GM23338 (cell line): ENCODE data around the gene ARMH1. TPM values are rescaled to one million over a fixed set of nuclear protein-coding genes. Genes with fewer than 3 reads are reported as not detected.

Source experiments
- ATAC-seq: fragments of 200-7000 bp; cut with Tn5 transposase; 3 replicates; pipeline ENCODE4 v1.9.1; 2020
- DNase-seq: peaks from one replicate; pipeline ENCODE4 v3.0.0-alpha.2; 2015; ENCODE audit warnings: low spot score
- H2AFZ ChIP-seq: fragments of 200-600 bp; sonication (generic); 2 replicates; pipeline ENCODE4 v1.8.0; 2016; ENCODE audit warnings: antibody characterized with exemption, mild to moderate bottlenecking, moderate library complexity
- H3F3A ChIP-seq: fragments of 200-600 bp; sonication (generic); replicated peaks from 2 replicates; pipeline ENCODE4 v1.8.0; 2017; ENCODE audit warnings: antibody characterized with exemption, mixed run types, low read depth
- H3K27ac ChIP-seq: fragments of 200-600 bp; sonication (generic); 2 replicates; pipeline ENCODE4 v1.6.1; 2016; ENCODE audit warnings: low read depth
- H3K27me3 ChIP-seq: fragments of 200-600 bp; sonication (generic); 2 replicates; pipeline ENCODE4 v1.8.0; 2016; ENCODE audit warnings: mild to moderate bottlenecking, mixed run types, moderate library complexity; ENCODE audit not compliant: insufficient read depth
- H3K36me3 ChIP-seq: fragments of 200-600 bp; sonication (generic); 2 replicates; pipeline ENCODE4 v1.8.0; 2016; ENCODE audit warnings: mild to moderate bottlenecking; ENCODE audit not compliant: insufficient read depth
- H3K4me1 ChIP-seq: fragments of 200-600 bp; sonication (generic); 2 replicates; pipeline ENCODE4 v1.8.0; 2016; ENCODE audit warnings: mild to moderate bottlenecking, moderate library complexity; ENCODE audit not compliant: insufficient read depth
- H3K4me2 ChIP-seq: fragments of 200-600 bp; sonication (generic); 2 replicates; pipeline ENCODE4 v1.7.1; 2017; ENCODE audit warnings: mixed run types
- H3K4me3 ChIP-seq: fragments of 200-600 bp; sonication (generic); 2 replicates; pipeline ENCODE4 v1.6.1; 2016; ENCODE audit warnings: mixed run types
- H3K79me2 ChIP-seq: fragments of 200-600 bp; sonication (generic); replicated peaks from 2 replicates; pipeline ENCODE4 v1.8.0; 2017; ENCODE audit warnings: mild to moderate bottlenecking; ENCODE audit not compliant: insufficient read depth
- H3K9me2 ChIP-seq: fragments of 200-600 bp; sonication (generic); 2 replicates; pipeline ENCODE4 v1.8.0; 2017; ENCODE audit not compliant: insufficient read depth
- H4K20me1 ChIP-seq: fragments of 200-600 bp; sonication (generic); replicated peaks from 2 replicates; pipeline ENCODE4 v1.8.0; 2017; ENCODE audit warnings: mild to moderate bottlenecking; ENCODE audit not compliant: insufficient read depth
- H3K27ac Mint-ChIP-seq: 2 replicates; pipeline ENCODE4 v1.8.0; 2020; ENCODE audit warnings: inconsistent platforms, mild to moderate bottlenecking, moderate library complexity, mixed read lengths
- H3K27me3 Mint-ChIP-seq: 3 replicates; pipeline ENCODE4 v1.8.0; 2022; ENCODE audit warnings: low read depth, mild to moderate bottlenecking, moderate library complexity, mixed read lengths, inconsistent platforms; ENCODE audit not compliant: insufficient read depth, poor library complexity
- H3K36me3 Mint-ChIP-seq: 3 replicates; pipeline ENCODE4 v1.8.0; 2021; ENCODE audit warnings: low read depth, mild to moderate bottlenecking, inconsistent platforms, moderate library complexity, mixed read lengths
- H3K4me1 Mint-ChIP-seq: 3 replicates; pipeline ENCODE4 v1.8.0; 2020; ENCODE audit warnings: mild to moderate bottlenecking, inconsistent platforms, mixed read lengths
- H3K4me3 Mint-ChIP-seq: 3 replicates; pipeline ENCODE4 v1.8.0; 2021; ENCODE audit warnings: moderate library complexity, mild to moderate bottlenecking, inconsistent platforms, mixed read lengths
- H3K9me3 Mint-ChIP-seq: 3 replicates; pipeline ENCODE4 v1.8.0; 2020; ENCODE audit warnings: moderate library complexity, mild to moderate bottlenecking, inconsistent platforms, mixed read lengths
- CTCF ChIP-seq, 2 experiments: fragments of 200-600 bp in 1 of 2; sonication (generic) in 1 of 2; conservative IDR thresholded peaks; 2 replicates each; pipeline versions ENCODE4 v1.5.1 to v1.6.1; 2016 to 2017; ENCODE audit warnings: antibody characterized with exemption in 2 of 2, low read depth in 2 of 2, mild to moderate bottlenecking in 2 of 2, moderate library complexity in 1 of 2
- ETS1 ChIP-seq: IDR thresholded peaks from 2 replicates; pipeline ENCODE4 v1.6.1; 2016; ENCODE audit warnings: antibody characterized with exemption
- EZH2 ChIP-seq: fragments of 200-600 bp; sonication (generic); IDR thresholded peaks from one replicate; pipeline ENCODE4 v1.8.0; 2017; ENCODE audit warnings: antibody characterized with exemption, mild to moderate bottlenecking, low read depth; ENCODE audit not compliant: unreplicated experiment
- JUNB ChIP-seq: IDR thresholded peaks from one replicate; pipeline ENCODE4 v1.6.1; 2016; ENCODE audit warnings: antibody characterized with exemption; ENCODE audit not compliant: unreplicated experiment
- POLR2AphosphoS5 ChIP-seq: IDR thresholded peaks from 2 replicates; pipeline ENCODE4 v1.6.1; 2016; ENCODE audit warnings: antibody characterized with exemption, low read depth
- STAT1 ChIP-seq: IDR thresholded peaks from one replicate; pipeline ENCODE4 v1.6.1; 2016; ENCODE audit warnings: antibody characterized with exemption; ENCODE audit not compliant: unreplicated experiment
- ZNF331 ChIP-seq: fragments of 250-450 bp; sonication (Bioruptor Pico); IDR thresholded peaks from 2 replicates; pipeline ENCODE4 v1.5.0; 2020; ENCODE audit warnings: low read depth, mild to moderate bottlenecking, moderate library complexity
- ZNF462 ChIP-seq: fragments of 250-450 bp; sonication (Bioruptor Pico); IDR thresholded peaks from 2 replicates; pipeline ENCODE4 v1.5.0; 2020; ENCODE audit warnings: mild to moderate bottlenecking, moderate library complexity
- polyA plus RNA-seq: library from polyadenylated mRNA; unstranded; fragments of >200 nt; fragmentation: Nextera tagmentation; extraction: Ambion mirVana; gene quantifications from 2 replicates; pipeline ENCODE4 v1.2.1, GENCODE V29; 2016
- total RNA-seq: library from RNA; depleted of rRNA; stranded (reverse); fragments of >200 nt; shearing (Covaris generic); gene quantifications from 2 replicates; pipeline ENCODE4 v1.2.3, GENCODE V29; 2014

The ARMH1 gene
- total and polyA plus RNA-seq, 2 experiments from 2014 or later: 0.31 TPM; not detected in 1

- H3K36me3 ChIP-seq: peaks cover 17% of the 10 kb centered on the region
- no peak overlapping the region for H3K4me2 ChIP-seq
- no peak for ATAC-seq
- no peak overlapping the region for H3K27ac ChIP-seq
- H2AFZ ChIP-seq: no peak overlapping the region
- no peaks in the 10 kb centered on the region for H3K27me3 ChIP-seq
- no peak for DNase-seq
- H3K36me3 Mint-ChIP-seq: peaks cover 69% of the 10 kb centered on the region
- no peaks in the 10 kb centered on the region; the same call in 1 of the 2 replicates for H3F3A ChIP-seq
- H3K79me2 ChIP-seq: no peaks in the 10 kb centered on the region
- H3K27me3 Mint-ChIP-seq: peaks cover 8% of the 10 kb centered on the region
- H4K20me1 ChIP-seq: peaks cover 15% of the 10 kb centered on the region
- H3K9me3 Mint-ChIP-seq: no peaks in the 10 kb centered on the region; the same call in 2 of the 3 replicates
- no peak overlapping the region for H3K27ac Mint-ChIP-seq
- H3K9me2 ChIP-seq: no peaks in the 10 kb centered on the region
- H3K4me1 Mint-ChIP-seq: peaks cover 12% of the 10 kb centered on the region
- peaks cover 4% of the 10 kb centered on the region; the same call in 1 of the 2 replicates for H3K4me1 ChIP-seq
- H3K4me3 ChIP-seq: no peak overlapping the region
- TF ChIP-seq CTCF (conservative IDR thresholded peaks at IDR 0.05; ENCODE audit: low read depth in 2 of 2) (no peak), ZNF331 (no peak), STAT1 (no peak), JUNB (no peak), ETS1 (no peak), EZH2 (no peak)
- no peak overlapping the region for H3K4me3 Mint-ChIP-seq
These were observed 29.7 kb upstream of the ARMH1 start for GRCh38 chr1:44644806-44645205.

GRCh38 chr1:44645476-44646244 lies 28.9 kb upstream of the ARMH1 start:
- peaks cover 20% of the 10 kb centered on the region for H3K4me1 Mint-ChIP-seq
- H3K36me3 Mint-ChIP-seq: peaks cover 69% of the 10 kb centered on the region
- Histone ChIP-seq H3K9me2 (no peaks in the 10 kb centered on the region), H3K79me2 (no peaks in the 10 kb centered on the region), H3K27ac (no peak overlapping the region), H3K27me3 (no peaks in the 10 kb centered on the region), H3K36me3 (peaks cover 18% of the 10 kb centered on the region), H2AFZ (no peak overlapping the region), H3K4me1 (peaks cover 11% of the 10 kb centered on the region; the same call in 1 of the 2 replicates), H3K4me2 (no peak overlapping the region), H4K20me1 (peaks cover 15% of the 10 kb centered on the region), H3F3A (no peaks in the 10 kb centered on the region), H3K4me3 (no peak overlapping the region)
- no peak for DNase-seq
- ATAC-seq: no peak
- no peak overlapping the region for H3K27ac Mint-ChIP-seq
- H3K27me3 Mint-ChIP-seq: peaks cover 8% of the 10 kb centered on the region
- no peaks in the 10 kb centered on the region; the same call in 2 of the 3 replicates for H3K9me3 Mint-ChIP-seq
- H3K4me3 Mint-ChIP-seq: no peak overlapping the region
- TF ChIP-seq POLR2AphosphoS5 (no peak), EZH2 (no peak), STAT1 (no peak), ZNF462 (CRISPR knock-in tag) (no peak), ZNF331 (no peak)
